ENCODE measurements around the gene CRIM1. TPM values are rescaled to one million over a fixed set of nuclear protein-coding genes. Genes with fewer than 3 reads are reported as not detected.

CRIM1 gene
- total RNA-seq, 1 donor from 2014 or later, result 273 TPM

DNA sequence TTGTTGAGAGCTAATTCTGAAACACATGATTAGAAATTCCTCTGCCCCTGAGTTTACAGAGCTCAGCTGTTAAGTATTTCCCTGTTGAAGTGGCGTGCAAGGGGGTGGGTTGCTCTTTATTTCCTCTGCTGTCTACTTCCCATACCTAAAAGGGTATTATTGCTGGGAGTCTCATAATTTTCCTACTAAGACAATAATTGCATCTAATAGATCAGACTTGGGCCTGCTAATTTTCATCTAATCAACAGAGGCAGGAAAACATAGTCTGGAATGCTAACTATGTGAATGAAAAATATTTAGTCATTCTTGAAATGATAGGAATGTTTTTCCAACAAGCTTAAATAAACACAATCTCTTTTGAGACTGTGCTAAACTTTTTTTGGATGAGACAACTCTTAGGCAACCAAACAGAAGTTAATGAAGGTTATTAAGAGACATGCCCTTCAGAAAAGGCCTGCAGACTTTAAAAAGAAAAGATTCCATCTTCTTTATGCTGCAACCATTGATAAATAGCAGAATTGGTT lies 131.0 kb downstream of the CRIM1 start:
- H3K4me3 ChIP-seq, result no peak overlapping the region

DNA sequence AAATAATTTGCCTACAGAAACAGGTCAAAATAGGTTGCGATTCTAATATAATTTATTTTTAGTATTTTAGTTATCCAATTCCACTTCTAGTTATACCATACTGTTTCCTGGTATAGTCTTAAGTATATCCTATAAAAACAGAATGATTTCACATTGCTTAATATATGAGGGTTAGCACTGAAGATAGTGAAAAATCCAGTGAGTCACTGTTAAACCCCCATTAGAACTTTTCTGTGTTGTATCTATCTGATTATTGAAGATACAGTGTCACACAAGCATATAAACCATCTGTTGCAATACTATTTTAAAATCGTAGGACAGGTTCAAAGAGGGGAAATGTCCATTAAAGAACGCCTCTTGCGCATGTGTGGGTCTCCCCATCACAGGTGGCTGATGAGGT lies 132.4 kb downstream of the CRIM1 start:
- Histone ChIP-seq H3K9me3 (no peaks in the 10 kb centered on the region), H3K36me3 (peaks cover 0 to 19% of the 10 kb centered on the region in 2 donors), H3K27ac (peak overlapping the region; percentile 78 to 81), H3K27me3 (no peaks in the 10 kb centered on the region), H3K4me3 (no peak overlapping the region), H3K4me1 (peaks cover 18 to 70% of the 10 kb centered on the region in 2 donors)
- TF ChIP-seq, protein P1, sequence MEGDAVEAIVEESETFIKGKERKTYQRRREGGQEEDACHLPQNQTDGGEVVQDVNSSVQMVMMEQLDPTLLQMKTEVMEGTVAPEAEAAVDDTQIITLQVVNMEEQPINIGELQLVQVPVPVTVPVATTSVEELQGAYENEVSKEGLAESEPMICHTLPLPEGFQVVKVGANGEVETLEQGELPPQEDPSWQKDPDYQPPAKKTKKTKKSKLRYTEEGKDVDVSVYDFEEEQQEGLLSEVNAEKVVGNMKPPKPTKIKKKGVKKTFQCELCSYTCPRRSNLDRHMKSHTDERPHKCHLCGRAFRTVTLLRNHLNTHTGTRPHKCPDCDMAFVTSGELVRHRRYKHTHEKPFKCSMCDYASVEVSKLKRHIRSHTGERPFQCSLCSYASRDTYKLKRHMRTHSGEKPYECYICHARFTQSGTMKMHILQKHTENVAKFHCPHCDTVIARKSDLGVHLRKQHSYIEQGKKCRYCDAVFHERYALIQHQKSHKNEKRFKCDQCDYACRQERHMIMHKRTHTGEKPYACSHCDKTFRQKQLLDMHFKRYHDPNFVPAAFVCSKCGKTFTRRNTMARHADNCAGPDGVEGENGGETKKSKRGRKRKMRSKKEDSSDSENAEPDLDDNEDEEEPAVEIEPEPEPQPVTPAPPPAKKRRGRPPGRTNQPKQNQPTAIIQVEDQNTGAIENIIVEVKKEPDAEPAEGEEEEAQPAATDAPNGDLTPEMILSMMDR (IDR thresholded peaks at IDR 0.05), result no peak
- intact Hi-C loops (cut with DNase I), result loop anchor here (5.0 kb wide), 2 partner anchors 36 to 56 kb away; no protein-coding TSS in a partner anchor
- no peak for DNase-seq (ENCODE audit: low spot score in 2 of 2)

More for the DNA sequence above, 131.0 kb downstream of the CRIM1 start:
- TF ChIP-seq, protein P1 (IDR thresholded peaks at IDR 0.05), result no peak
- intact Hi-C loops (cut with DNase I), result loop anchor here (5.0 kb wide), 2 partner anchors 34 to 54 kb away; no protein-coding TSS in a partner anchor
- no peak for DNase-seq (ENCODE audit: low spot score in 2 of 2)
- H3K36me3 ChIP-seq, result peaks cover 3 to 30% of the 10 kb centered on the region in 2 donors
- H3K27ac ChIP-seq, result peak overlapping the region; percentile 81 to 88
- H3K4me1 ChIP-seq, result peaks cover 15 to 66% of the 10 kb centered on the region in 2 donors
- no peaks in the 10 kb centered on the region for H3K9me3 ChIP-seq
- no peaks in the 10 kb centered on the region for H3K27me3 ChIP-seq

DNA sequence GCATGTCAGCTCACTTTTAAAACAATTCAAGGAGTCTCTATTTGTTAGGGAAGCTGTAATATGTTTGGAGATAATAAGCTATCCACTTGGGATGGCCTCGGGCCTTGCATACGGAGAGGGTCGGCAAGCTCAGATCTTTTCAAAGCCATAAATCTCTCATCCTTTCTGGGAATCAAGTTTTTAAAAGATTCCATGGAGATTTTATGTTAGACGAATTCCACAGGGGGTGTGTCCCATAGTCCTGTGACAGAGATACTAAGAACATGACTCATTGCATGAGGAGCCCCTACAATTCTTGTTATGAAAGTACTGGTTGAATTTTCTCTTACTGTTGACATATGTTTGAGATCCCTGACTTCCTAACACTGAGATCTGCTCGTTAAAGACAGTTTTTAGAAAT lies 133.7 kb downstream of the CRIM1 start:
- no peak overlapping the region for H3K4me3 ChIP-seq
- TF ChIP-seq, protein P1 (IDR thresholded peaks at IDR 0.05), result no peak
- intact Hi-C loops (cut with DNase I), result loop anchor here (5.0 kb wide), 2 partner anchors 37 to 57 kb away; no protein-coding TSS in a partner anchor
- H3K36me3 ChIP-seq, result peaks cover 0 to 5% of the 10 kb centered on the region in 2 donors
- H3K4me1 ChIP-seq, result peaks cover 17 to 70% of the 10 kb centered on the region in 2 donors
- no peaks in the 10 kb centered on the region for H3K9me3 ChIP-seq
- H3K27me3 ChIP-seq, result no peaks in the 10 kb centered on the region
- DNase-seq (ENCODE audit: low spot score in 2 of 2), result no peak
- peak overlapping the region; percentile 78 to 81 for H3K27ac ChIP-seq

DNA sequence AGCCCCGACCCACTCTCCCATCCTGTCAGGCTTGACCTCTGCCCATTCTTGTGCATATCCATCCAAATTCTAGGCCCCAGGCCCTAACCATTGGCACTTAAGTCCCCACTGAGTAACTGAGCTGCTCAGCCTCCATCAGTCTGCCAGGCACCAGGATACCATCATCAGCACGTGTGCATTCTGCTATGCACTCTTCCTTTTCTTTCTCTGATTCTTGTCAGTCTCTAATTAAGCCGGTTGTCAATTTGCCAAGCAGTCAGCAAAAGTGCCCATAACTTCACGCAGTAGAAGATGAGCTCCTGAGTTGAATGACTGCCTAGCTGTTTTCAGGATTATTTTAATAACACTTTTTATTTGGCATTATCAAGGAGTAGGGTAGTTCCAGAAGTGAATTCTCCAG lies 135.2 kb downstream of the CRIM1 start:
- TF ChIP-seq, protein P1 (IDR thresholded peaks at IDR 0.05), result no peak
- Histone ChIP-seq H3K27me3 (no peaks in the 10 kb centered on the region), H3K9me3 (no peaks in the 10 kb centered on the region), H3K4me1 (peaks cover 8 to 60% of the 10 kb centered on the region in 2 donors), H3K36me3 (no peaks in the 10 kb centered on the region), H3K27ac (peak overlapping the region; percentile 78 to 81), H3K4me3 (no peak overlapping the region)
- no peak for DNase-seq (ENCODE audit: low spot score in 2 of 2)
- intact Hi-C loops (cut with DNase I), result no loop called here

DNA sequence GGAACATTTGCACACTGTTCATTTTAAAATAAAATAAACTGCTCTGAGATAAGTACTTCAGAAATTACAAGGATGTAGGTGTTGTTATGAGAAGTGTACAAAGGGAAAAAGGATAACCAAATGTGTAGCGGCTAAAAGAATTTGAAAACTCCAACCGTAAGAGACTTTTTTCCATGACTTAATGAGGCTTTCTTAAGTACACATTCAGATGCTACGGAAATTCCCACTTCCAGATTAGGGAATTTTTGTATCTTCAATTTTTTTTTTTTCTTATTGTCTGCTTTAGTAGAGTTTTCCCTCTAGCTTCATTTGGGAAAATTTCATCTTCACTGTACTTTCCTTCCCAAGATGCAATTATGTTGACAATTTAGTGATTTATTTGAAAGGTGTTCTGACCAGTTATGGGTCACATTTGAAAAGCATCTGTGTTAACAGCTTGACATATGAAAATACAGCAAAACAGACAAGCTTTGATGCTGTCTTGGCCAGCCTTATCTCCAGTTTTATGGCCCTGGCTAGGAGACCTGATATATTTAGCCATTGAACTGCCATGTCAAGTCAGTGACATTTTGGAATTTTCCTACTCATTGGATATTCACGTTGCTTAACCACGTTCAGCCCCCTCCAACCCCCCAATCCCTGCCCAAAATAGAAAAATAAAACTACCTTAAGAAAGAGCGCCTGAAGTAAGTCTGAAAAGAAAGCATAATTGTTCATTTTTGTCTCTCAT lies 136.8 kb downstream of the CRIM1 start:
- Histone ChIP-seq H3K9me3 (no peaks in the 10 kb centered on the region), H3K27ac (peak overlapping the region; percentile 78 to 81), H3K4me1 (peaks cover 8 to 50% of the 10 kb centered on the region in 2 donors), H3K4me3 (no peak overlapping the region), H3K36me3 (no peaks in the 10 kb centered on the region), H3K27me3 (no peaks in the 10 kb centered on the region)
- TF ChIP-seq, protein P1 (IDR thresholded peaks at IDR 0.05), result no peak
- intact Hi-C loops (cut with DNase I), result no loop called here
- no peak for DNase-seq (ENCODE audit: low spot score in 2 of 2)

All from ascending aorta (tissue), 2 donors.